Measurements from ENCODE around the gene PRKN.

GRCh38 chr6:161547617-161548016 is 1179.9 kb downstream of the PRKN start:
- no peak for TF ChIP-seq CTCF (conservative IDR thresholded peaks at IDR 0.05 in 1 of 2, IDR thresholded peaks at IDR 0.05 in 1 of 2; ENCODE audit: low read depth in 1 of 2, low read length in 2 of 2)
- no peak for TF ChIP-seq EZH2 (IDR thresholded peaks at IDR 0.05; ENCODE audit: low read length, missing control alignments)

Measured in fibroblast of lung (primary cell).